ENCODE data around the gene TSTD2. TPM values are rescaled to one million over a fixed set of nuclear protein-coding genes. Genes with fewer than 3 reads are reported as not detected.
A peak's percentile ranks its signal among the peaks of the same experiment; 100 is the strongest.

Gene TSTD2
- 10 to 100 TPM; 21.8 to 25.9 (median 24.4) TPM for total RNA-seq

DNA sequence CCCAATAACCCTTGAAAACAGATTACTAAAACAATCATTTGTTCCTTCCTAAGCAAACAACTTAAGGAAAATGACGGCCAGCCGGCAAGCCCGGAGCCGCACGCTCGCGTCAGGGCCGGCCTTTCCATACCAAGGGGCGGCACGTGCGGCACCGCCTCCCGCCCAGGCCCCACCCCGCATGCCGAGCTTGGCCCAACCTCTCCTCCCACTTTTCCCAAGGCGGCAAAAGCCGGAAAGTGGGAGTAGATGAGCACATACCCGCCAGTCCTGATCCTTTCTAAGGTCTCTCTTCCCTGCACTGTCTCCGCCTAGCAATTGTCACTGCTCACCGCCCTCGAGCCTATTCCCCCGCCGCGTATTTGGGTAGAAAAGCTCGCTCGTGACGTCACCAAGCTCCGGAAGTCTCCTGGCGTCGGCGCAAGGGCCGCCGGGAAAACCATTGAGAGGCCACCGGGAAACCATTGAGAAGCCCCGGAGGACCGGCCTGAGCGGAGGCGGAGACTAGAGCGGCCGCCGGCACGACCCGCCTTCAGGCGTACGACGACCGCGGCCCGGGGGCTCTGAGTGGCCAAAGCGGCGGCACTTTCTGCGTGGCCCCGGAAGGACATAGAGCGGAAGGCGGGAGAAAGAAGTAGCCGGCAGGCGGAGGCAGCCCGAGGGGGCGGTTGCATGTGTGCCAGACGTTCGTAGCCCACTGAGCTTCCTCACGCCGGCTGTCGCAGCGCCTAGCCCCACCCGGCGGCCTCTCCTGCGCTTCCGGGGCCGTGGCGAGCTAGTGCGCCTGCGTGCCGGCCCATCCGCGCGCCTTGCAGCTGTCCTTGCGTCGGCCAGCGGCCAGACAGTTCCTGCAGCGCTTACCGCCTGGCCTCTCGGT lies at the start of gene TSTD2, which contains the start of gene NCBP1:
TSS of gene TSTD2 (minus strand) at position 384 of the 874 bp plus-strand sequence. CDS start 5,806 bp downstream, outside the sequence.
TSS of gene NCBP1 (plus strand) at position 837 of the 874 bp plus-strand sequence. CDS start 61 bp downstream, outside the sequence.
- no peaks in the 10 kb centered on the region for H3K9me3 ChIP-seq
- intact Hi-C loops (cut with DNase I; ENCODE audit: low total_unique reads): no loop called here
- peak within 1 kb of the TSS; percentile 96 to 98 for H3K27ac ChIP-seq
- H3K4me1 ChIP-seq: peaks cover 0 to 15% of the 10 kb centered on the region in 2 donors
- peak; percentile 94 to 95 for DNase-seq (ENCODE audit: low spot score in 2 of 2)
- peak within 1 kb of the TSS; percentile 87 to 97 (median 97) for H3K4me3 ChIP-seq
- H3K36me3 ChIP-seq: no peaks in the 10 kb centered on the region
- H3K27me3 ChIP-seq: no peaks in the 10 kb centered on the region
- peak; percentile 65 for TF ChIP-seq POLR2A (IDR thresholded peaks at IDR 0.05)
- no peak for TF ChIP-seq CTCF (IDR thresholded peaks at IDR 0.05)
- peak; percentile 76 to 80 (median 79) for TF ChIP-seq POLR2AphosphoS5 (IDR thresholded peaks at IDR 0.05)

DNA sequence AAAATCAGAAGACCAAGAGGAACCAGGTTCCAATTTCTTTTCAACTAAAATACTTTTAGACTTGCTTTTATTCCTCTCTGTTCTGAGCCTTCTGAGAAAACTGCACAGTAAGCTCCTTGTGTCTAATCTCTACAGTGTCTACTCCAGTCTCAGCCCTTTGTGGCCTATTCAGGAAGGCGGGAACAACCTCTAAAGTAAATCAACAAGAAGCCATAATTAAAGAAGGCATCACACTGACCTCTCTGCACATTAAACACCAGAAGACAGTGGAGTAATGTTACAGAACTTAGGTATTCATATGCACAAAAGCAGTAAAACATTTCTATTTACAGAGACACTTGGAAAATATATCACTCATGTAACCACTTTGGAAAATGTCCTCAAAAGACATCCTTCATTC lies 49.1 kb upstream of the TSTD2 start:
- Histone ChIP-seq H3K27me3 (no peaks in the 10 kb centered on the region), H3K4me3 (no peak overlapping the region), H3K27ac (no peak overlapping the region), H3K36me3 (no peaks in the 10 kb centered on the region), H3K9me3 (no peaks in the 10 kb centered on the region), H3K4me1 (no peaks in the 10 kb centered on the region)
- DNase-seq (ENCODE audit: low spot score in 2 of 2): no peak
- intact Hi-C loops (cut with DNase I; ENCODE audit: low total_unique reads): no loop called here
- TF ChIP-seq POLR2AphosphoS5 (IDR thresholded peaks at IDR 0.05) (no peak), POLR2A (IDR thresholded peaks at IDR 0.05) (no peak), CTCF (IDR thresholded peaks at IDR 0.05) (no peak)

DNA sequence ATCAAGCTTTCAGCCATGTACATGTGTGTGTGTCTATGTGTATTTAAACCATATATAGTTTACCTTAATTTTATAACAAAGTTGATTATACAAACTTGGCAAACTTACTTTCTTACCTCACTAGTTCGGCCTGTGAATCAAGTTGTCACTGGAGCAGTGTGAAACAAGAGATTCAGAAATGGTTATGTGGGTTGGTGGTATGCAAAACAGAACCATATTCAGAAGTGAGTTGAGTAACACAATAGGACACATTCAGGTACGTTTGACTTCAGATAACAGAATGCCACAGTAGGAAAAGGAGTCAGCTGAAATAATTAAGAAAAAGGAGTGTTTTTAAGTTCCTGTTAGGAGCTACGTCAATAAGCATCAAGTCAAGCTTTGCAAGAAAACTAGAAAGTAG lies 42.5 kb upstream of the TSTD2 start:
- Histone ChIP-seq H3K4me3 (no peak overlapping the region), H3K4me1 (no peaks in the 10 kb centered on the region), H3K27me3 (no peaks in the 10 kb centered on the region), H3K36me3 (no peaks in the 10 kb centered on the region), H3K9me3 (no peaks in the 10 kb centered on the region), H3K27ac (no peak overlapping the region)
- intact Hi-C loops (cut with DNase I; ENCODE audit: low total_unique reads): no loop called here
- TF ChIP-seq POLR2A (IDR thresholded peaks at IDR 0.05) (no peak), POLR2AphosphoS5 (IDR thresholded peaks at IDR 0.05) (no peak), CTCF (IDR thresholded peaks at IDR 0.05) (no peak)
- no peak for DNase-seq (ENCODE audit: low spot score in 2 of 2)

DNA sequence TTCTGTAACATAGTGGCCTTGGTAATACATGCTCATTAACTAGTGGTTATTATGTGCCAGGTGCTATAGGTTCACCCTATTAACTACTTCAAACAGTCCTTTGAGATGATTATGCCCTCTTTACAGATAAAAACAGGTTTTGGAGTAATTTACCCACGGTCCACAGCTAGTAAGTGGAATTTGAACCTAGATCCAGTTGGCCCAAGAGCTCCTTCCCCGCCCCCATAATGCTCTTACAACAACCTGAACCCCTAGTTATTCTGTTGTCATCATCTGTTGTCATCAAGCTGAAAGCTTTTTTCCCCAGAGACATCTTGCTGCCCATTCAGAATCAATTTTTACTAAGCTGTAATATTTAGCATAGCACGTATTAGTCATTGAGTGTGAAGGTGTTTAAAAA lies 40.8 kb upstream of the TSTD2 start:
- Histone ChIP-seq H3K36me3 (peaks cover 3% of the 10 kb centered on the region), H3K27me3 (no peaks in the 10 kb centered on the region), H3K9me3 (no peaks in the 10 kb centered on the region), H3K4me3 (no peak overlapping the region), H3K4me1 (no peaks in the 10 kb centered on the region), H3K27ac (no peak overlapping the region)
- intact Hi-C loops (cut with DNase I; ENCODE audit: low total_unique reads): no loop called here
- no peak for DNase-seq (ENCODE audit: low spot score in 2 of 2)
- no peak for TF ChIP-seq POLR2AphosphoS5 (IDR thresholded peaks at IDR 0.05)
- TF ChIP-seq POLR2A (IDR thresholded peaks at IDR 0.05): no peak
- no peak for TF ChIP-seq CTCF (IDR thresholded peaks at IDR 0.05)

DNA sequence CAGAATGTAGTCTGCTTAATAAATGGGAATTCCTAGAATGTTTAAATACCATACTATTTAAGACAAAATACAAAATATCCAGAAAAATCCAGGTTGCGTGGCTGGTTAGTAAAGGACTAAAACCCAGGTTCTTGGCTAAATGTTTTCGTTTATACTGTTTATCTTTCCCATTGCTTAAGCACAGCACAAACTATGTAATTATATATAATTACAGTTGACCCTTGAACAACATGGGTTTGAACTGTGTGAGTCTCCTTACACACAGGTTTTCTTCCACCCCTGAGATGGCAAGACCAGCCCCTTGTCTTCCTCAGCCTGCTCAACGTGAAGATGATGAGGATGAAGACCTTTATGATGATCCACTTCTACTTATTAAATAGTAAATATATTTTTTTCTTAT lies 39.2 kb upstream of the TSTD2 start:
- intact Hi-C loops (cut with DNase I; ENCODE audit: low total_unique reads): no loop called here
- H3K4me1 ChIP-seq: no peaks in the 10 kb centered on the region
- no peaks in the 10 kb centered on the region for H3K9me3 ChIP-seq
- DNase-seq (ENCODE audit: low spot score in 2 of 2): no peak
- no peaks in the 10 kb centered on the region for H3K27me3 ChIP-seq
- no peak overlapping the region for H3K4me3 ChIP-seq
- no peak overlapping the region for H3K27ac ChIP-seq
- peaks cover 6% of the 10 kb centered on the region for H3K36me3 ChIP-seq
- no peak for TF ChIP-seq CTCF (IDR thresholded peaks at IDR 0.05)
- TF ChIP-seq POLR2A (IDR thresholded peaks at IDR 0.05): no peak
- no peak for TF ChIP-seq POLR2AphosphoS5 (IDR thresholded peaks at IDR 0.05)
